CD1c-positive myeloid dendritic cell (primary cell): ENCODE data around the gene TRIM52.
"Not testable (repeated sequence)": the region's sequence is repeated elsewhere in the genome, so short reads cannot be mapped to it uniquely, and the experiment has no call there.

Source experiments
- DNase-seq: peaks from one replicate; pipeline ENCODE4 v3.0.0-alpha.2; 2016; ENCODE audit errors: extremely low spot score

Gene TRIM52

DNA sequence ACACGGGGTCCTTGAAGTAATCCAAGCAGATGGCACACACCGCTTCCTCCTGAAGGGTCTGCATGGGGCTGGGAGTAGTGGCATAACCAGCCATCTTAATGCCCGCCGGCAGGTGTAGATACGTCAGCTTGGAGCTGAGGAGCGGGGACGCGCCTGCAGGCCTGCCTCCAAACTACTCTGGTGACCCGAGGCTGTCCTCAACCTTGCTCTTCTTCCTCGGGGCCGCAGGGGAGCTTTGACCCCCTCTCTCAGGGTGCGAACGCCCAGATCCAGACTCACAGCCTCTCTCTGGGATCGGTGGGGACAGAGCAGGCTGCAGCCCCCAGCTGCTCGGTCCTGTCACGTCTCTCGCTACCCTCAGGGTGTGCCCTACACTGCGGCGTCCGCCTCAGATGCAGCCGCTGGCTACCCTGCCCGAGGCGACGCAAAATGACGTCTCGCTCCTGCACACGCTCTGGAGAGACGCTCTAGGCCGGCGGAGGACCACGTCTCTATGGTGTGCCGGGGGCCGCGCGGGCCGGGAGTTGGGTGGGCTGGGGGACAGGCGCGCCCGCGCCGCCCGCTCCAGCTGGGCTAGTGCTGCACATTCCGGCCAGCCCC lies at the start of gene TRIM52:
Gene TRIM52, minus strand, starts transcription at position 424 of the 600 bp plus-strand sequence. Its CDS starts 330 bp downstream, at position 94.
- peak; percentile 92 for DNase-seq

DNA sequence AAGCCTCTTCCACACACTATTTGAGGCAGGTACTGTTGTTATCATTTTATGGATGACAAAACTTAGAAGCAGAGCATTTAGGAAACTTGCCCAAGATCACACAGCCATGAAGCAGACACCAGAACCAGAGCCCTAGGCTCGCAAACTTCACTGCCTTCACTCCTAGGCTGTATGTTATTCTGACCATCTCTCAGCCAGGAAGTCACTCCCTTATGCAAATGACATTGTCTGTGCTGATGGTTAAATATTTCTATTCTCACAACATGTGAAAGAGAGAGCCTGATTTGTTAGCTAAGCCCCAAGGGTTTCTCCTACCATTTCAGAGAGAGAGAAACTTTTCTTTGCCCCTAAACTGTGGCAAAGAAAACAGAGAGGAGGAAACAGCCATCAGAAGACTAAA lies 26.4 kb upstream of the TRIM52 start:
- DNase-seq: not testable (repeated sequence)

DNA sequence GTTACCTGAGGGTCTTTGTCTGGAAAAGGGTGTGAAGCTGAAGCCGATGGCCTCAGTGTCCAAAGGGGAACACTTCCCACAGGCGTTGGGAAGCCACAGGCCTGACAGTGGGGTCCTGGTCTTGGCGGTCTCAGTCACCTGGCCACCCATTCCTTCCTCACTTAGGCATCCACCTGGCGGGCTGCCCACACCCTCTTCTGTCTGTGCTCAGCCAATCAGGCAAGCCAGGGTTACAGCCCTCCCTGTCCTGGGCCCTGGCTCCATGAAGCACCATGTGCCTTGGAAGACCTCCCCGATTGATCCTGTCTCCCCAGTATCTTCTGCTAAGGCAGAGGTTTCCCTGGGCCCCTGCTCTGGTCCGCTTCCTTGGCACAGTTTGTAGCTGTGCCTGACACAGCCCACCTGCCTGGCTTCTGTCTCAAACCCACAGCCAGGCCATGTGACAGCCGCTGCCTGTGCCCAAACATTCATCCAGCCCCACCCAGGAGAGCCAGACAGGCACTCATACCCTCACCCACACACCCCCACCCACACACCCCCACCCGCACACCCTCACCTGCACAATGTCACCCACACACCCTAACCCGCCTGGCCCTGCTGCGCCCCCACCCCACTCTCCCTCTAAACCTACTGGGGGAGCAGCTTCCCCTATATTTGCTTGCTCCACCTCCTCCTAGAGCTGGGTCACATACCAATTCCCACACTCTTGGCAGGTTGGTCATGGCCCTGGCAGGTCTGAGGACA lies 25.2 kb upstream of the TRIM52 start:
- DNase-seq: not testable (repeated sequence)

DNA sequence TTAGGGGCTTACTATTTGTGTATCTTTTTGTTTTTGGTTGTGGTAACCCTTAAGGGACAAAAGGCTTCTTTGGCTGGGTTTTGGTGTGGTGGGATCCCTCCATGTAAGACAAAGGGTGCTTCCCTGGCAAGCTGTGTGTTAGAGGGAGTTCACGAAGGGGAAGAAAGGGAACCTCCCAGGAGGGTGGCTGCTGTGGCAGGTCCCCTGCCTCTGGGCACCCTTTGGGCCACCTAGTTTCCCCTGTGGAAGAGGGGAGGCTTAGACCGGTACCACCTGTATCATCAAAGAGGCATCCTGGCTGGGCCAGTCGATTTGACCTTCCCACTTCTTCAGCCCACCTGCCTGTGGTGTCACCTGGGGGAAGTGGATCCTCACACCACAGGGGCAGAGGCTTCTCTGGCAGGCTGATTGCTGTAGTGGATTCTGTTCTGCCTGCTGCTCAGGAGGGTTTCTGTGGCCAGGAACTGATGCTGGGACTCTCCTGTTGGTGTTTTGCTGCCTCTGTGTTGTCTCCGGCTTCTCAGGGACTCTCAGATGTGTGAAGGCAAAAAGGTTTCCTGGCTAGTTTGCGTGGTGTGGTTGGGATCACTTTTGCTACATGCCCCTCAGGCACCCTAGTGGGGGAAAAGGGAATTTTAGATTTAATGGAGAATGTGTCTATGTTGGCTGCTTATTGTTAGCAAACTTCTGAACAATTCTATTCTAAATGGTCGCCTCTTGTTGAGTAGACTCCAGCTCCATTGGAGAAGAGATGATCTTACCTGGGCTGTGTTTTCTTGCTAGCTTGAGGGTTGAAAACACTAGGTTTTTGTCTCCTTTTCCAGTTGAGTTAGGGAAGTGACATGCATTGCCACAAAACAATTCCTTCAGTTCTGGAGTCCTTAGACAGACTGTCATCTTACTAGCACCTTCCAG lies 23.2 kb upstream of the TRIM52 start:
- not testable (repeated sequence) for DNase-seq

DNA sequence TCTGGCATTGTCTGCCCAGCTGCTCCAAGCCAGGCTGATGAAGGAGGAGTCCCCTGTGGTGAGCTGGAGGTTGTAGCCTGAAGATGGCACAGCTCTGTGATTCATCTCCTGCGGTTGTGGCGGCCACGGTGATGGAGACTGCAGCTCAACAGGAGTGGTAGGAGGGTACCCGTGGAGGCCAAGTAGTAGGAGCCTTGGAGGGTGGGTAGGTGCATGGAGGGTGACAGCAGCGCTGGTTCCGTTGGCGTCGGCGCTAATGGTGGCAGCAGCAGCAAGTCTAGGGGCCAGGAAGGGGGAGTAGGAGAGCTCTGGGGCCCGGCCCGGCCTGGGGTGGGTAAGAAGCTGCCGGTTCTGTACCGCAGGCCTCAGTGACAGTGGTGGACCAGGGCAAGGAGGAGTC lies 22.4 kb upstream of the TRIM52 start:
- DNase-seq: no peak

DNA sequence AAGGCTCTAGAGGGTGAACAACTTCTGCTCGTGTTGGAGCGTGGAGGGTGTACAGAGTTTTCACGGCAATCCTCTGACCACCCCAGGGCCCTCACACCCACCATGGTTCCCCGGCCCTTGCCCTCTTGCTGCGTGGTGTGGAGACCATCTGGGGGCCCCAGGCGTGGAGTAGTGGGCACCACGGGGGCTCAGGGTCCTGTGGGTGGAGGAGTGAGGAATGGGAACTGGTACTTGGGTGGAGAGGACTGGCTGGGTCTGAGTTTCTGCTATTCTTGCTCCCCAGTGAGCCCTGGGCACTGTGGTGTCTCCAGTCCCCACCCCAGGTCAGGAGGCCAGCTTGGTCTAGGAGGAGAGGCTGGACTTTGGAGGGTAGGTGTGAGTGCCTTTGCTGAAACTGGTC lies 21.9 kb upstream of the TRIM52 start:
- DNase-seq: no peak

DNA sequence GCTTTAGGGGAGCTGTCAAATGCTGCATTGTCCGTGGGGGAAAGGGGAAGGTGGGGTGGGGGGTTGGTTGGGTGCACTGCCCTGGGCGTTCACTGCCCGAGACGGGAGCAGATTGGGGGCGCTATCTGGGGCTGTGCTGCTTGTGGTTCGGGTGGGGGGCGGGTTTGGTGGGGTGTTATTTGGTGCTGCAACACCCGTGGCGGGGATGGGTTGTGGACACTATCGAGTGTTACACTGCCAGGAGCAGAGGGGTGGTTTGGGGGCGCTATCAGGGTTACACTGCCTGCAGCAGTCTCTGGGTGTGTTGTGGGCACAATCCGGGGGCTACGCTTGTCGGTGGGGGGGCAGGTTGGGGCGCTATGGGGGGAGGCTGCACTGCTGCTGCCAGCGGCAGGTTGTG lies 21.5 kb upstream of the TRIM52 start:
- DNase-seq: not testable (repeated sequence)

DNA sequence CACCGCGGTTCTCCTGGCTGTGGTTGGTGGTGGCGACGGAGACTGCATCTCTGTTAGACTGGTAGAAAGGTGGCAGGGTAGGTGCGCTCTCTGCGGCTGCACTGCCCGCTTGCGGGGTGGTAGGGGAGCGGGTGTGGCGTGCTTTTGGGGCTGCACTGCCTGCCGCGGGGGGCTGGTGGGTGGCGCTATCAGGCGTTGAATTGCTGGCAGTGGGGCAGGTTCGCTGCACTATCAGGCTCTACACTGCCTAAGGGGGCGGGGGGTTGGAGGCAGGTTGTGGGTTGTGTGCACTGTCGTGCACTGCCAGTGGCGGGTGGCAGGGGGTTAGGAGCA lies 21.0 kb upstream of the TRIM52 start:
- no peak for DNase-seq

DNA sequence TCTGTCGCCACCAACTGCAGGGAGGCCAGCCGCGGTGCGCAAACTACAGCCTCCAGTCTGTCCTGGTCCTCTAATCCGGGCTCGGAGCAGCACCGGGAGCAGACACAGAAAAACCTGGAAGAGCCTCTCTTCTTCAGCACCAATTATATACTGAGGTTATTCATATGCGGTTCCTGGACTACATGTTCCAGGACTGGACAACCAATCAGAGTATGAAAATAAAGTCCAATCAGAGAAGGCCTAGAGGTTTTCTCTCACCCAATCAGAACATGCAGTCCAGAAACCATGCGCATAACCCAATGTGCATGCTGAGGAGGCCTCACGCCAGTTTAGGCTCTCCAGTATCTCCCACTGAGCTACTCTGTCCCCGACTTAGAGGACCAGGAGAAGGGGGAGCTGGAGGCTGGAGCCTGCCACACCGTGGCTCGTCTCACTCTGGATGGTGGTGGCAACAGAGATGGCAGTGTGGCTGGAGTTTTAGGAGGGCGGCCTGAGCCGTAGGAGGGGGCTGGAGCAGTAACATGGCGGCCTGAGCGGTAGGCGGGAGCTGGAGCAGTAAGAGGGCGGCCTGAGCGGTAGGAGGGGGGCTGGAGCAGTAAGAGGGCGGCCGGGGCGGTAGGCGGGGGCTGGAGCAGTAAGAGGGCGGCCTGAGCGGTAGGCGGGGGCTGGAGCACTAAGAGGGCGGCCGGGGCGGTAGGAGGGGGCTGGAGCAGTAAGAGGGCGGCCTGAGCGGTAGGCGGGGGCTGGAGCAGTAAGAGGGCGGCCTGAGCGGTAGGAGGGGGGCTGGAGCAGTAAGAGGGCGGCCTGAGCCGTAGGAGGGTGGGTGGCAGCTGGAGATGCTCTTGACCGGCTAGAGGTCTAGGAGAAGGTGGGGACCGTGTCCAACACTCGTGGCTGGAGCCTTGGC lies 20.4 kb upstream of the TRIM52 start:
- DNase-seq: no peak

DNA sequence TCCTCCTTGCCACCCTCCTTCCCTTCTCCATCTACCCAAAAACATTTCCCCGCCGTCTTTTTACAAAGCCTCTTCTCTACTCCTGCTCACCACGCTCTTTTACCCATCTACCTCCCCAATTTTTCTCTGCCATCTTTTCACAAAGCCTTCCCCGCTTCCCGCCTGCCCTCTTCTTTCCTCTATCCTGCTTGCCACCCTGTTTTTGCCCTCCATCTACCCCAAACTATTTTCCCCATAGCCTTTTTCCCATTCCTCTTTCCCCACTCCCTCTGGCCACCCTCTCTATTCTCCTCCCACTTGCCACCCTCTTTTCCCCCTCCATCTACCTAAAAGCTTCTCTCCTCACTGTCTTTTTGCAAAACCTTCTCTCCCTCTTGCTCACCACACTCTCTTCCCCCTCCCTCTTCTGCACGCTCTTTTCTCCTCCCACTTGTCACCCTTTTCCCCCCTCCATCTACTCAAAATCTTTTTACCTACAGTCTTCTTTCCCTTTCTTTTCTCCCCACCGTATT lies 19.4 kb upstream of the TRIM52 start:
- DNase-seq: no peak

DNA sequence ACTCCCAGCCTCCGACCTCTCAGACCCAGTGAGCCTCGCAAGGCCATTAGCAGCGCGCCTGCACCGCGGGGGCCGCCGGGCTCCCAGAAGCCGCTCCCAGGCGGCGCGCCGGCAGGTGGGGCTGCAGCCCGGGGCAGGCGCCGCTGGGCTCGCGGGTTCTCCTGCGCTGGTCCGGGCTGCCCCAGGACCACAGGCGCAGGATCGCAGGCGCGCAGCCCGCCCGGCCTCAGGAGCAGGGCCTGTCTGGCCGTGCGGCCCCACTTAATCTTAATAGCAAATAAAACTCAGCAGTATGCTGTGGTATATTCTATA lies 12.4 kb upstream of the TRIM52 start:
- DNase-seq: peak; percentile 9

DNA sequence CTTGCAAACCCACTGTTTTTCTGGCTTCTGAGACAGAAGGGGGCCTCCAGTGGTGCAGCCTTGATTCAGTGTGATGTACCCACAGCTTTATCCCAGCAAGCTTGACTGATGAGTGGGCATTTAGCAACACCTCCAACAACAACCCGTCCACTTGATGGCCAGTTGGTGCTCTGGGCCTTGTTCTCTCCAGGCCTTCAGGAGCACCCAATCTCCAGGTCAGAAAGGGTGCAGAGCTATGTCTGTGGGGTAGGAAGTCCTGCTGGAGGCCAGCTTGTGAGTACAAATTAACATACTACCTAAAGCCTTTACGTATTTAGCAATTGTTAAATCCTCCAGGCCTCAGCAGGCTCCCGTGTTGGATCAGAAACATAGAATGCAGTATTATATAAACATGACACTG lies 10.1 kb upstream of the TRIM52 start:
- no peak for DNase-seq

DNA sequence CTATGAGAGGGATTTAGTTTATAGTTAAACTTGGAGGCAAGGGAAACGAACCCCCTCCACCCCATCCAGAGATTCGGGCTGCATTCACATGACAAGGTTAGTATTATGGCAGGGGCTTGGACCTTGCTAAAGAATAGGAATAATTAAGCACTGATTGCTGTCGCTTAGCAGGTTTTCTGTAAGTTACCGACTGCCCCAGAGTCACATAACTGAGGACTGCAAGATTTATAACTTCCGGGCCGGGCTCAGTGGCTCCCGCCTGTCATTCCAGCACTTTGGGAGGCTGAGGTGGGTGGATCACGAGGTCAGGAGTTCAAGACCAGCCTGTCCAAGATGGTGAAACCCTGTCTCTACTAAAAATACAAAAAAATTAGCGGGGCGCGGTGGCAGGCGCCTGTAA lies 7.0 kb upstream of the TRIM52 start:
- not testable (repeated sequence) for DNase-seq

DNA sequence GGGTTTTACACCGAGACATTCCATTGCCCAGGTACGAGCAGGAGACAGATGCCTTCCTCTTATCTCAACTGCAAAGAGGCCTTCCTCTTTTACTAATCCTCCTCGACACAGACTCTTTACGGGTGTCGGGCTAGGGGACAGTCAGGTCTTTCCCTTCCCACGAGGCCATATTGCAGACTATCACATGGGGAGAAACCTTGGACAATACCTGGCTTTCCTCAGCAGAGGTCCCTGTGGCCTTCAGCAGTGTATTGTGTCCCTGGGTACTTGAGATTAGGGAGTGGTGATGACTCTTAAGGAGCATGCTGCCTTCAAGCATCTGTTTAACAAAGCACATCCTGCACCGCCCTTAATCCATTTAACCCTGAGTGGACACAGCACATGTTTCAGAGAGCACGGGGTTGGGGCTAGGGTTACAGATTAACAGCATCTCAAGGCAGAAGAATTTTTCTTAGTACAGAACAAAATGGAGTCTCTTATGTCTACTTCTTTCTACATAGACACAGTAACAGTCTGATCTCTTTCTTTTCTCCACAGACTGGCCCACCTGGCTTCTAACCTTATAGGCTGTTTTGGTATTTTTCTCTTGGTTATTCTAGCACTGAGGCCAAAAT lies 6.5 kb upstream of the TRIM52 start:
- not testable (repeated sequence) for DNase-seq

DNA sequence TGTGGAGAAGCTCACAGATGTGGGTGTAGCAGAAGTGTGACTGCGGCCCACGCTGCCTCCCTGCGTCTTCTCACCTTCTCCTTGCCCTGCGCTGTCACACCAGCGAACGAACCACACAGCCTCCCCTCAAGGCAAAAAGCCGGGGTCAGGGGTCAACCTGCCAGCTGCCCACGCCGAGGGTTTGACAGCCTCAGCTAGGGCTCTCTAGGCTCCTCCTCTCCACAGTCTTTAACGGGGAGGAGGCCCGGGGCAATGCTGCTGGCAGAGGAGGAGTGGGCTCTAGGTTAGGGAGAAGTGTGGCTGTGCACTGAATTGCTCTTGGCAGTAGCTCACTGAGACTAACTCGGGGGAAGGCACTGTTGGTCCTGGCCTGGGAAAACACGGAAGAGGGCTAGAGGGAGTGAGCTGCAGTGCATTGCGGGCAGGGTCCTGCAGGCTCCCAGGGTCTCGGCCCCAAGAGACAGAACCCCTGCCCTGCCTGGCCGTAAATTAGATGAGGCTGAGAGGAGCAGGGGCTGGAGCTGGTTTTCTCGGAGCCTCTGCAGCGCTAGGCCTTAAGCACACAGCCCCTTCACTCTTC lies 4.2 kb upstream of the TRIM52 start:
- DNase-seq: no peak

DNA sequence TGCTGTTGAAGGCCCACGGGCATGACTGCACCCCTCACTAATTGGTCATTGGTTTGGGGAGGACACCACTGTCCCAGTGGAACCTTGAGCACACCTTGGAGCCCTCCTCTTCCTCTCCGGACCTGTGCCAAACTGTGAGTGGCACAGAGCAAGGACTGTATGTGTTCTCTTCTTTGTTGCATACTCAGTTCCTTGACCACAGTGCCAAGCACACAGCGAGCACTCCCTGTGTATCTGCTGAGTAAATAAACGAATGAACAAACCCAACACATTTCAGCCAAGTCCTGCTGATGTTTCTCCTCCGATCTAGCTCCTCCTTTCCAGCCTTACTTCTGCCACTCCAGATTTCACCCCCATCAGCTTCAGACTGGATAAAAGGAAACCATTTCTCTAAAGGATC lies 2.7 kb upstream of the TRIM52 start:
- no peak for DNase-seq

DNA sequence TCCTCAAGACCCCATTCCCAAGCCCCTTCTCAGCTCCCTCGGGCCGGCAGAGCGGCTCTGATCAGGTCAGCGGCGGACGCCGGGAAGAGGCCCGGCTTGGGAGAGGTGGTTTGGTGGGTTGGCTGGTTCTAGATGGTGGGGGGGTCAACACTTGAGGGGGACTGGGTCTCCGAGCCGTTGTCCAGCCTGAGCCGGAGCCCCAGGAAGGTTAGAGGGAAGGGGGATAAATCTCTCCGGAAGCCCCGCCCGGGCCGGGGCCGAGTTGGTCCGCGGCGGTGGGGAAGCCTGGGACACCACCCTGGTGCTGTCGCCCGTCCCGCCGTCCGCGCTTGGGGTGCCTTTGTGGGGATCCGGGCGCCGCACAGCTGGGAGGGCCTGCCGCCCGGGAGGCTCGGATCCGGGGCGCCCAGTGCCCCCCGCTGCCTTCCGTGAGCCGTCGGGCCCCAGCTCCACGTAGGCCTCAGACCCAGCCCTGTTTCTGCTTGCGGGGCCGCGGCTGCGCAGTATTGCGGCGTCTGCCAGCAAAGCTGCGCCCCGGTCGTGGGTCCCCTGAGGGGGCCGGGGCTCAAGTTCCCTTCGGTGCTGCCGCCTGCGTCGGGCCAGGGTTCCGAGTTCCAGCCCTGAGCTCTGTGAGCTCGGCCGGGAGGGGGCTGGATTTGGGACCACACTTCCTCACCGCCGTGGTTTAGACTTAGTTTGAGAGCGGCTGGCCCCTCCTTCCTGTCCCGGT lies 542 bp upstream of the TRIM52 start:
- DNase-seq: peak; percentile 82

DNA sequence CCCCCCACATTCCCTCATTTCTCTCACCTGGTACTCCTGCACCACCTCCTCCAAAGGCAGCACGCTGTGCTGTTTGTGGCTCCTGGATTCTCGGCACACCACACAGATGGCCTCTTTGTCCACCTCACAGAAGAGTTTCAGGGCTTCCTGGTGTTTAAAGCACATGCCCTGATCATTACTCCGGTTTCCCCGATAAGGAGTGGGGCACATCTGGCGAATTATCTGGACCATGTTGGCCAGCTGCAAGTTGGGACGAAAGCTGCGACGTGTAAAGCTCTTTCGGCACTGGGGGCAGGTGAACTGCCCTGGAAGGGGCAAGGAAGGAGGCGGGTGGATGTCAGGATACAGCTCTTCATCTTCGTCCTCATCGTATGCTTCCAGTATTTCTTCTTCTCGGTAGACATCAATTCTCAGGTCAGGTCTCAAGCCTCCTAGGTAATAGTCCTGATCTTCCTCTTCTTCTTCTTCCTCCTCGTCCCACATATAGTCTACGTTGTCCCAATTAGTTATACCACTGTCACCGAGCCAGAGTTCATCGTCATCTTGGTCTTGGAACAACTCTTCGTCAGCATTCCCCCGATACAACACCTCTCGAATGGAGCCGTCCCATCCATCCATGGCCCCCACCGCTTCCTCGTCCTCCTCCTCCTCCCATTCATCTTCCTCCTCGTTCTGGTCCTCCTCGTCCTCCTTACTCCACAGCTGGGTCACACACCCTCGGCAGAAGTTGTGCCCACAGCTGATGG lies 796 bp downstream of the TRIM52 start:
- DNase-seq: no peak

DNA sequence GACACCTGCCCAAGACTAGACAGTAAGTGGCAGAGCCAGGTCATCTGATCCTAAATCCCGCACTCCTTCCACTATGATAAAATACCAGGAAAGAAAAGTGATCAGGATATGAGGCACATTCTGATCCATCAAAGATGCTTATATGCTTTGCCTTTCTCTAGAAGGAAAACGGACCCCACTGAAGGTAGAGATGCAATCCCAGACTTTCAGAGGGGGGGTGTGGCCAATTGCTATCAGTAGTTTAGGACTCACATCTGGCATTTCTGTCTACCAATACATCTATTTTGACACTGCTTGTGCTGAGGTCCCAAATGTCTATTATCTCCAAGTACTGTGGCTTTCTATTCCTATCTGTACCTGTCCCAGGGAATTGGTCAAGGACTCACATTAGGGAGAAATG lies 1.7 kb downstream of the TRIM52 start:
- no peak for DNase-seq
